H9 (cell line): ENCODE results near the gene ACSM2B. TPM values are rescaled to one million over a fixed set of nuclear protein-coding genes. Genes with fewer than 3 reads are reported as not detected.

Source experiments
- DNase-seq: peaks from one replicate; pipeline ENCODE4 v3.0.0-alpha.2; 2017
- H2AFZ ChIP-seq: one replicate; pipeline ENCODE4 v1.6.1; 2013; ENCODE audit warnings: mild to moderate bottlenecking, low read length, control low read depth, moderate library complexity
- H2AK5ac ChIP-seq: 2 replicates; pipeline ENCODE4 v1.6.1; 2013; ENCODE audit warnings: low read length, control low read depth, mixed read lengths; ENCODE audit not compliant: insufficient read length
- H2BK120ac ChIP-seq: one replicate; pipeline ENCODE4 v1.6.1; 2013; ENCODE audit warnings: low read depth, mild to moderate bottlenecking, low read length, control low read depth, inconsistent platforms; ENCODE audit not compliant: poor library complexity, severe bottlenecking
- H2BK12ac ChIP-seq: 2 replicates; pipeline ENCODE4 v1.6.1; 2013; ENCODE audit warnings: low read length, control low read depth, mixed read lengths, low read depth; ENCODE audit not compliant: insufficient read length
- H2BK15ac ChIP-seq: 2 replicates; pipeline ENCODE4 v1.6.1; 2013; ENCODE audit warnings: low read depth, low read length, control low read depth
- H2BK20ac ChIP-seq: one replicate; pipeline ENCODE4 v1.6.1; 2013; ENCODE audit warnings: low read depth, mild to moderate bottlenecking, low read length, control low read depth, inconsistent platforms; ENCODE audit not compliant: poor library complexity, severe bottlenecking
- H2BK5ac ChIP-seq: 2 replicates; pipeline ENCODE4 v1.6.1; 2013; ENCODE audit warnings: low read length, control low read depth, mixed read lengths; ENCODE audit not compliant: insufficient read length
- H3K14ac ChIP-seq: 2 replicates; pipeline ENCODE4 v1.6.1; 2013; ENCODE audit warnings: low read length, control low read depth; ENCODE audit not compliant: insufficient read depth
- H3K18ac ChIP-seq: 2 replicates; pipeline ENCODE4 v1.6.1; 2013; ENCODE audit warnings: low read depth, mild to moderate bottlenecking, mixed read lengths, low read length, control low read depth; ENCODE audit not compliant: insufficient read length
- H3K23ac ChIP-seq: 2 replicates; pipeline ENCODE4 v1.6.1; 2013; ENCODE audit warnings: low read length, control low read depth, mixed read lengths, low read depth; ENCODE audit not compliant: insufficient read length
- H3K23me2 ChIP-seq: 2 replicates; pipeline ENCODE4 v1.6.1; 2013; ENCODE audit warnings: low read depth, mild to moderate bottlenecking, mixed read lengths, low read length, control low read depth; ENCODE audit not compliant: insufficient read length, poor library complexity, severe bottlenecking
- H3K27ac ChIP-seq: 2 replicates; pipeline ENCODE4 v1.5.1; 2013; ENCODE audit warnings: low read length, control low read depth, mixed read lengths, low read depth; ENCODE audit not compliant: insufficient read length
- H3K27me3 ChIP-seq: 2 replicates; pipeline ENCODE4 v1.6.1; 2013; ENCODE audit warnings: low read length, control low read depth, inconsistent platforms; ENCODE audit not compliant: insufficient read depth
- H3K4ac ChIP-seq: 2 replicates; pipeline ENCODE4 v1.6.1; 2013; ENCODE audit warnings: low read depth, mild to moderate bottlenecking, control low read depth, inconsistent platforms, low read length, moderate library complexity
- H3K4me1 ChIP-seq: 2 replicates; pipeline ENCODE4 v1.6.1; 2013; ENCODE audit warnings: low read length, control low read depth, inconsistent platforms; ENCODE audit not compliant: insufficient read depth
- H3K4me2 ChIP-seq: 2 replicates; pipeline ENCODE4 v1.6.1; 2013; ENCODE audit warnings: low read length, control low read depth, mixed read lengths; ENCODE audit not compliant: insufficient read length, insufficient read depth
- H3K56ac ChIP-seq: 2 replicates; pipeline ENCODE4 v1.6.1; 2013; ENCODE audit warnings: low read depth, mild to moderate bottlenecking, mixed read lengths, low read length, control low read depth; ENCODE audit not compliant: insufficient read length
- H3K79me1 ChIP-seq: 2 replicates; pipeline ENCODE4 v1.6.1; 2013; ENCODE audit warnings: low read depth, mild to moderate bottlenecking, moderate library complexity, low read length, control low read depth, inconsistent platforms; ENCODE audit not compliant: insufficient read depth, poor library complexity, severe bottlenecking
- H3K79me2 ChIP-seq: 2 replicates; pipeline ENCODE4 v1.6.1; 2013; ENCODE audit warnings: low read length, control low read depth, inconsistent platforms; ENCODE audit not compliant: insufficient read depth
- H3K9ac ChIP-seq: 2 replicates; pipeline ENCODE4 v1.6.1; 2013; ENCODE audit warnings: low read length, control low read depth, mixed read lengths; ENCODE audit not compliant: insufficient read length; ENCODE audit errors: extremely low read depth
- H3K9me3 ChIP-seq: one replicate; pipeline ENCODE4 v1.6.1; 2013; ENCODE audit warnings: low read depth, low read length, inconsistent platforms; ENCODE audit not compliant: control insufficient read depth
- H3T11ph ChIP-seq: one replicate; pipeline ENCODE4 v1.6.1; 2013; ENCODE audit warnings: mild to moderate bottlenecking, low read length, control low read depth, inconsistent platforms
- H4K20me1 ChIP-seq: one replicate; pipeline ENCODE4 v1.6.1; 2013; ENCODE audit not compliant: control insufficient read depth, insufficient read length, insufficient read depth
- H4K5ac ChIP-seq: 2 replicates; pipeline ENCODE4 v1.6.1; 2013; ENCODE audit warnings: low read depth, mild to moderate bottlenecking, mixed read lengths, low read length, control low read depth; ENCODE audit not compliant: insufficient read length
- H4K8ac ChIP-seq: replicated peaks from 2 replicates; pipeline ENCODE4 v1.6.1; 2013; ENCODE audit warnings: low read length, control low read depth, mixed read lengths, low read depth; ENCODE audit not compliant: insufficient read length
- H4K91ac ChIP-seq: 2 replicates; pipeline ENCODE4 v1.6.1; 2013; ENCODE audit warnings: low read depth, mild to moderate bottlenecking, moderate library complexity, mixed read lengths, low read length, control low read depth; ENCODE audit not compliant: insufficient read length
- H3K27ac Mint-ChIP-seq, 3 experiments: 2 replicates in 2 of 3; 3 replicates in 1 of 3; pipeline ENCODE4 v1.8.0; 2020 to 2021; ENCODE audit warnings: mixed read lengths in 3 of 3, mild to moderate bottlenecking in 1 of 3, moderate library complexity in 1 of 3
- H3K27me3 Mint-ChIP-seq: 2 replicates; pipeline ENCODE4 v1.8.0; 2021; ENCODE audit warnings: low read depth, mild to moderate bottlenecking, moderate library complexity, mixed read lengths
- H3K36me3 Mint-ChIP-seq, 3 experiments: 2 replicates in 2 of 3; 3 replicates in 1 of 3; pipeline ENCODE4 v1.8.0; 2020 to 2021; ENCODE audit warnings: low read depth in 3 of 3, mixed read lengths in 3 of 3; ENCODE audit not compliant: insufficient read depth in 1 of 3
- H3K4me1 Mint-ChIP-seq, 2 experiments: 2 replicates each; pipeline ENCODE4 v1.8.0; 2020; ENCODE audit warnings: mixed read lengths in 2 of 2
- H3K4me3 Mint-ChIP-seq, 2 experiments: 2 replicates in 1 of 2; 3 replicates in 1 of 2; pipeline ENCODE4 v1.8.0; 2020 to 2021; ENCODE audit warnings: mild to moderate bottlenecking in 2 of 2, mixed read lengths in 2 of 2, moderate library complexity in 1 of 2
- H3K9me3 Mint-ChIP-seq, 2 experiments: 2 replicates in 1 of 2; 3 replicates in 1 of 2; pipeline ENCODE4 v1.8.0; 2020; ENCODE audit warnings: mild to moderate bottlenecking in 2 of 2, mixed read lengths in 2 of 2, moderate library complexity in 1 of 2
- WGBS: extraction: QIAGEN DNeasy Blood & Tissue Kit; methylation state at CpG from one replicate; pipeline ENCODE4 v1.1.7; 2013; ENCODE audit warnings: missing lambda C conversion rate, low lambda C conversion rate, mixed read lengths; ENCODE audit not compliant: insufficient read length; ENCODE audit errors: extremely low coverage; 5-methylcytosine and 5-hydroxymethylcytosine counted together
- total RNA-seq: library from RNA; stranded (reverse); gene quantifications from 2 replicates; pipeline ENCODE4 v1.2.1, GENCODE V29; 2021
- TF ChIP-seq, protein P1 (sequence below): fragments of 200-600 bp; sonication (generic); conservative IDR thresholded peaks from 3 replicates; pipeline ENCODE4 v1.8.0; 2021; ENCODE audit warnings: antibody characterized with exemption, mild to moderate bottlenecking

ACSM2B gene
- total RNA-seq, 1 experiment from 2014 or later = not detected

DNA sequence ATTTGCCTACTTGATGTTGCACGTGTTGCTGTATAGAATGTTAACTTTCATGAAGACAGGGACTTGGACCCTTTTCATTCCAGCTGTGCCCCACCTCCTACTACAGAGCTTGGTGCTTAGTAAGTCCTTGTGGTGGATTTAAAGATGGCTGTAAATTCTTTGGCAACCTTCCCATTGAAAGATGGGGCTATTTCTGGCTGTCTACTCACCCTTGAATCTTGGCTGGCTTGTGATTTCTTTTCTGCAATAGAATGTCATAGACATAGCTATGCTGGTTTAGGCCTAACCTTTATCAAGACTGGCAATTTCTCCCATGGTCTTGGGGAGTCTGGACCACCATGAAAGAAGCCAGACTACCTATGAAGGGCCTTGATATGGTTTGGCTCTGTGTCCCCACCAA is 65.8 kb downstream of the ACSM2B start:
- H3K27me3 Mint-ChIP-seq = peaks cover 7% of the 10 kb centered on the region
- H3K36me3 Mint-ChIP-seq = peaks cover 5 to 13% (median 5%) of the 10 kb centered on the region in 3 experiments; a peak in 5 of 7 replicates
- TF ChIP-seq, protein P1, sequence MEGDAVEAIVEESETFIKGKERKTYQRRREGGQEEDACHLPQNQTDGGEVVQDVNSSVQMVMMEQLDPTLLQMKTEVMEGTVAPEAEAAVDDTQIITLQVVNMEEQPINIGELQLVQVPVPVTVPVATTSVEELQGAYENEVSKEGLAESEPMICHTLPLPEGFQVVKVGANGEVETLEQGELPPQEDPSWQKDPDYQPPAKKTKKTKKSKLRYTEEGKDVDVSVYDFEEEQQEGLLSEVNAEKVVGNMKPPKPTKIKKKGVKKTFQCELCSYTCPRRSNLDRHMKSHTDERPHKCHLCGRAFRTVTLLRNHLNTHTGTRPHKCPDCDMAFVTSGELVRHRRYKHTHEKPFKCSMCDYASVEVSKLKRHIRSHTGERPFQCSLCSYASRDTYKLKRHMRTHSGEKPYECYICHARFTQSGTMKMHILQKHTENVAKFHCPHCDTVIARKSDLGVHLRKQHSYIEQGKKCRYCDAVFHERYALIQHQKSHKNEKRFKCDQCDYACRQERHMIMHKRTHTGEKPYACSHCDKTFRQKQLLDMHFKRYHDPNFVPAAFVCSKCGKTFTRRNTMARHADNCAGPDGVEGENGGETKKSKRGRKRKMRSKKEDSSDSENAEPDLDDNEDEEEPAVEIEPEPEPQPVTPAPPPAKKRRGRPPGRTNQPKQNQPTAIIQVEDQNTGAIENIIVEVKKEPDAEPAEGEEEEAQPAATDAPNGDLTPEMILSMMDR = no peak
- Histone ChIP-seq H3K23ac (no peak overlapping the region), H2AFZ (no peak overlapping the region), H3K4me2 (no peak overlapping the region), H3K9me3 (peaks cover 10% of the 10 kb centered on the region), H3K18ac (no peak overlapping the region), H3K14ac (no peak overlapping the region), H3K79me2 (no peaks in the 10 kb centered on the region), H2BK5ac (no peak overlapping the region), H2BK15ac (no peak overlapping the region), H3K79me1 (no peaks in the 10 kb centered on the region), H3K23me2 (no peaks in the 10 kb centered on the region), H4K8ac (no peak overlapping the region), H4K91ac (no peak overlapping the region), H3K9ac (no peak overlapping the region), H4K5ac (no peak overlapping the region), H4K20me1 (no peaks in the 10 kb centered on the region), H3K4me1 (no peaks in the 10 kb centered on the region), H3T11ph (no peak overlapping the region), H2BK120ac (no peak overlapping the region), H2AK5ac (no peak overlapping the region), H2BK12ac (no peak overlapping the region), H3K27me3 (no peaks in the 10 kb centered on the region), H2BK20ac (no peak overlapping the region), H3K27ac (no peak overlapping the region), H3K56ac (no peak overlapping the region), H3K4ac (no peak overlapping the region)
- no peak for DNase-seq
- no CpG with 5 or more reads among the region's 1 CpG for WGBS
- H3K27ac Mint-ChIP-seq = no peak overlapping the region
- H3K9me3 Mint-ChIP-seq = peaks cover 73 to 91% of the 10 kb centered on the region in 2 experiments
- no peak overlapping the region for H3K4me3 Mint-ChIP-seq
- no peaks in the 10 kb centered on the region for H3K4me1 Mint-ChIP-seq
